Uterus (tissue), 4 donors: Measurements from ENCODE around the gene CBY1. TPM values are rescaled to one million over a fixed set of nuclear protein-coding genes. Genes with fewer than 3 reads are reported as not detected.

Source experiments
- DNase-seq, 2 donors: peaks; one replicate each; pipeline ENCODE4 v3.0.0-alpha.2; 2019 to 2020
- H3K27ac ChIP-seq, 2 donors: fragments of 200-600 bp; sonication (generic); 1 replicate in 1 of 2; 2 replicates in 1 of 2; pipeline ENCODE4 v1.5.1; 2016 to 2018
- H3K27me3 ChIP-seq, 2 donors: fragments of 200-600 bp; sonication (generic); one replicate each; pipeline ENCODE4 v1.5.1; 2018 to 2019; ENCODE audit warnings: control low read depth in 1 of 2
- H3K36me3 ChIP-seq, 2 donors: fragments of 200-600 bp; sonication (generic); one replicate each; pipeline ENCODE4 v1.5.1; 2019; ENCODE audit warnings: control low read depth in 1 of 2
- H3K4me1 ChIP-seq, 2 donors: fragments of 200-600 bp; sonication (generic); one replicate each; pipeline ENCODE4 v1.5.1; 2018 to 2019; ENCODE audit warnings: control low read depth in 1 of 2
- H3K4me3 ChIP-seq, 2 donors: fragments of 200-600 bp; sonication (generic); 1 replicate in 1 of 2; 2 replicates in 1 of 2; pipeline ENCODE4 v1.5.1; 2018 to 2019; ENCODE audit warnings: mild to moderate bottlenecking in 1 of 2
- H3K9me3 ChIP-seq, 2 donors: fragments of 200-600 bp; sonication (generic); one replicate each; pipeline ENCODE4 v1.5.1; 2019; ENCODE audit warnings: control low read depth in 1 of 2
- POLR2A ChIP-seq, 2 donors: fragments of 450-650 bp; IDR thresholded peaks; one replicate each; pipeline ENCODE4 v1.6.1; 2016; ENCODE audit warnings: antibody characterized with exemption in 2 of 2, mild to moderate bottlenecking in 1 of 2, moderate library complexity in 1 of 2
- intact Hi-C: fragments of 100-400 bp; cut with DNase I; formaldehyde crosslinking; loops from one replicate; pipeline ENCODE4 v1.15.1; 2023; ENCODE audit warnings: low total_unique reads
- total RNA-seq, 4 donors: library from RNA; depleted of rRNA in 3 of 4; stranded (reverse); fragments of >200 nt in 3 of 4; gene quantifications; one replicate each; pipeline versions ENCODE4 v1.1.0 to v1.2.4, GENCODE V29; 2014 to 2023
- TF ChIP-seq, protein P1 (sequence below), 4 experiments: fragments of 200-600 bp in 2 of 4; fragments of 450-650 bp in 2 of 4; sonication (generic) in 2 of 4; IDR thresholded peaks; one replicate each; pipeline ENCODE4 v1.5.1; 2016 to 2019; ENCODE audit warnings: antibody characterized with exemption in 4 of 4, mild to moderate bottlenecking in 2 of 4, moderate library complexity in 1 of 4
- donor health status: DM: yes; HTN: yes; CAD: no.

Gene CBY1
- total RNA-seq, 4 donors from 2014 or later: 10.5 to 42.8 (median 28.6) TPM

DNA sequence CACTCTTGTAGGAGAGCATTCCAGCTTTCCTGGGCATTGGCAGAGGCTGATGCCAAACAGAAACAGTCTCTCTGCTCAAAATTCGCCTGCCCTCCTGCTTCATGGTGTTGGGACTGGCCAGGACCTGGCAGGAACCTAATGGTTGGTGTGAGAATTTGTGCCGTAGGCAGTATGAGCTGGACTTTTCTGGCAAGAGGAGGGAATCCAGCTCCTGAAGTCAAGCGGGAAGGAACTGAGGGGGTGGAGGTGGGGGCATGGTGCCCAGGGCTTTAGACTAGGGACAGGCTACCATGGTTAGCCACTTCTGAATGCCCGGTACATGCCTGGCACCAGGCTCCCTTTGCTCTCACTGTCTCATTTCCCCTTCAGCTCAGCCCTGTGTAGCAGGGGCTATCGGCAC is 18.4 kb downstream of the CBY1 start:
- Histone ChIP-seq H3K9me3 (no peaks in the 10 kb centered on the region), H3K36me3 (no peaks in the 10 kb centered on the region), H3K4me1 (no peaks in the 10 kb centered on the region), H3K27ac (no peak overlapping the region), H3K4me3 (no peak overlapping the region), H3K27me3 (no peaks in the 10 kb centered on the region)
- TF ChIP-seq POLR2A (IDR thresholded peaks at IDR 0.05): no peak
- TF ChIP-seq, protein P1, sequence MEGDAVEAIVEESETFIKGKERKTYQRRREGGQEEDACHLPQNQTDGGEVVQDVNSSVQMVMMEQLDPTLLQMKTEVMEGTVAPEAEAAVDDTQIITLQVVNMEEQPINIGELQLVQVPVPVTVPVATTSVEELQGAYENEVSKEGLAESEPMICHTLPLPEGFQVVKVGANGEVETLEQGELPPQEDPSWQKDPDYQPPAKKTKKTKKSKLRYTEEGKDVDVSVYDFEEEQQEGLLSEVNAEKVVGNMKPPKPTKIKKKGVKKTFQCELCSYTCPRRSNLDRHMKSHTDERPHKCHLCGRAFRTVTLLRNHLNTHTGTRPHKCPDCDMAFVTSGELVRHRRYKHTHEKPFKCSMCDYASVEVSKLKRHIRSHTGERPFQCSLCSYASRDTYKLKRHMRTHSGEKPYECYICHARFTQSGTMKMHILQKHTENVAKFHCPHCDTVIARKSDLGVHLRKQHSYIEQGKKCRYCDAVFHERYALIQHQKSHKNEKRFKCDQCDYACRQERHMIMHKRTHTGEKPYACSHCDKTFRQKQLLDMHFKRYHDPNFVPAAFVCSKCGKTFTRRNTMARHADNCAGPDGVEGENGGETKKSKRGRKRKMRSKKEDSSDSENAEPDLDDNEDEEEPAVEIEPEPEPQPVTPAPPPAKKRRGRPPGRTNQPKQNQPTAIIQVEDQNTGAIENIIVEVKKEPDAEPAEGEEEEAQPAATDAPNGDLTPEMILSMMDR (IDR thresholded peaks at IDR 0.05): no peak
- intact Hi-C loops: no loop called here
- DNase-seq: no peak

DNA sequence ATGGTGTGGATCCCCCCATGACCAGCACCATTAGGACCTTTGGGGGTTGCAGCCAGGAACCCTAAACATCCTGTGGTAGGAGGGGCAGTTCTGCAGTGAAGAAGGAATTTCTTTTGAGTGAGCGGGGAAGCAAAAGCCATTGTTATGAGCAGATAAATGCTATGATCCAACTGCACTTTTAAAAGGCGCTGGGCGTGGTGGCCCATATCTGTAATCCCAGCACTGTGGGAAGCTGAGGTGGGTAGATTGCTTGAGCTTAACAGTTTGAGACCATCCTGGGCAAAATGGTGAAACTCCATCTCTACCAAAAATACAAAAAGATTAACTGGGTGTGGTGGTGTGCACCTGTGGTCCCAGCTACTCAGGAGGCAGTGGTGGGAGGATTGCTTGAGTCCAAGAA is 19.4 kb downstream of the CBY1 start:
- no peaks in the 10 kb centered on the region for H3K36me3 ChIP-seq
- TF ChIP-seq POLR2A (IDR thresholded peaks at IDR 0.05): no peak
- TF ChIP-seq, protein P1 (IDR thresholded peaks at IDR 0.05): no peak
- DNase-seq: no peak
- H3K4me1 ChIP-seq: no peaks in the 10 kb centered on the region
- H3K27me3 ChIP-seq: no peaks in the 10 kb centered on the region
- intact Hi-C loops: no loop called here
- H3K9me3 ChIP-seq: no peaks in the 10 kb centered on the region
- H3K4me3 ChIP-seq: no peak overlapping the region
- no peak overlapping the region for H3K27ac ChIP-seq

DNA sequence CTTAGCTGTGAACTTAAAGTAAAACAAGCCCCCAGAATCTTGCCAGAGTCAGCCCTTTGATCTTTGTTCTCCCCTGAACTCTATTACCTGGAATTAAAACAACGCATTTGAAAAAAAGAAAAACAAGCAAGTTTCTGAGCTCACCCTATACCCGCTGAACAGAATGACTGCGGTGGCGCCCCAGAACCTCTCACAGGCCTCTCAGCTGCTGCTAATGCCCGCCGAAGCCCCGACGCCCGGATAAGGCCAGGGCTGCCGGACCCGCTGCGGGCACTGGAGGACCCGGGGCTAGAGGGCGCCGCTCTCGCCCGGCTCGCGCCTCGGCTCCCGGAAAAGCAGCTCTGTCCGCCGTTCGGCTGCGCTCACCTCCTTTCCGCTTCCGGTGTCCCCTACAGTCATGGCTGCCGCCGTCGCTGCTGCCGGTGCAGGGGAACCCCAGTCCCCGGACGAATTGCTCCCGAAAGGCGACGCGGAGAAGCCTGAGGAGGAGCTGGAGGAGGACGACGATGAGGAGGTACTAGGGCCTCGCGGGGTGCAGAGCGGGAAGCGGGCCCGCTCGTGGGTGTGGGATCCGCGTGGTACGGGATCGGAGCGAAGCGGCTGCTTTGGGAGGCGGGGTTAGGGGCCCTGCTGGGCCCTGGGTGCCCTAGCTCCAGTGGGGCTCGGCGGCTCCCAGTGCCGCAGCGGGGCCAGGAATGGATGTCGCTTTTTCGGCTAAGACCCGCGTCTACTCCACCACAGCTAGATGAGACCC is 25.3 kb downstream of the CBY1 start, which contains the start of gene TOMM22:
Gene TOMM22, plus strand, starts transcription at position 376 of the 754 bp plus-strand sequence. Its CDS starts 22 bp downstream, at position 398.
- peak; percentile 35 to 49 for TF ChIP-seq POLR2A (IDR thresholded peaks at IDR 0.05)
- TF ChIP-seq, protein P1 (IDR thresholded peaks at IDR 0.05): peak; percentile 63 to 92 (median 86)
- Histone ChIP-seq H3K36me3 (no peaks in the 10 kb centered on the region), H3K9me3 (no peaks in the 10 kb centered on the region), H3K4me3 (peak within 1 kb of the TSS; percentile 80 to 95), H3K4me1 (no peaks in the 10 kb centered on the region), H3K27ac (peak within 1 kb of the TSS; percentile 66 to 68), H3K27me3 (no peaks in the 10 kb centered on the region)
- intact Hi-C loops: no loop called here
- peak; percentile 78 to 87 for DNase-seq

DNA sequence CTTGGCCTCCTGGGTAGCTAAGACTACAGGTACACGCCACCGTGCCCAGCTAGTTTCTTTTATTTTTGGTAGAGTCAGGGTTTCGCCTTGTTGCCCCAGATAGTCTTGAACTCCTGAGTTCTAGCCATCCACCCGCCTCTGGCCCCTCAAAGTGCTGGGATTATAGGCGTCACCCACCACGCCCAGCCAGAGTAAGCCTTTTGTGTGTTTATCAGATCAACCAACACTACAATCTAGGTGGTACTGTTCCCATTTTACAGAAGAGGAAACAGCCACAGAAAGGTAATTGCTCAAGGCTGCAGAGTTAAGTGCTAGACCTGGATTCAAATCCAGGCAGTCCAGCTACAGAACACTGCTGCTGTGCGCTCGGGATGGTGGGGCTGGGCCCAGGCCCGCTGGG is 28.5 kb downstream of the CBY1 start:
- no peak overlapping the region for H3K27ac ChIP-seq
- H3K36me3 ChIP-seq: no peaks in the 10 kb centered on the region
- intact Hi-C loops: no loop called here
- TF ChIP-seq, protein P1 (IDR thresholded peaks at IDR 0.05): no peak
- TF ChIP-seq POLR2A (IDR thresholded peaks at IDR 0.05): no peak
- H3K9me3 ChIP-seq: no peaks in the 10 kb centered on the region
- no peak for DNase-seq
- H3K4me3 ChIP-seq: no peak overlapping the region
- no peaks in the 10 kb centered on the region for H3K27me3 ChIP-seq
- H3K4me1 ChIP-seq: no peaks in the 10 kb centered on the region

DNA sequence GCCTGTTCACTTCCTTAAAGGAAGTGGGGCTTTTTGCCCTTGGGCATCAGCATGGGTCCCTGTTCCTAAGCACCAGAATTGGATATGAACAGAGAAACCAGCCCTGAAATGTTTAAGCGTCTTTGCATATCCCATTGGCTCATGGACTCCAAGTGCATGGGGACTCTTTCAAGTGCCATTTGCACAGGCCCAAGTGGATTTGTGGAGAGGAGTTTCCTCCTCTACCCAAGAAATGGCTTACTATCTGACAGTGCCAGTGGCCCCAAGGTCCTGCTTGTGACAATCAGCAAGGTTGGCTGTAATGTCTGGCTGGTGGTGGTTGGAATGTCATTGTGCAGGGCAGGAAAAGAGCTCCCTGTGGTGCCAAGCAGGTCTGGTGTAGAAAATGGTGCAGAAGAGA is 29.3 kb downstream of the CBY1 start:
- no peaks in the 10 kb centered on the region for H3K36me3 ChIP-seq
- H3K27me3 ChIP-seq: no peaks in the 10 kb centered on the region
- no peaks in the 10 kb centered on the region for H3K9me3 ChIP-seq
- no peak for DNase-seq
- no peak overlapping the region for H3K4me3 ChIP-seq
- no peak for TF ChIP-seq POLR2A (IDR thresholded peaks at IDR 0.05)
- TF ChIP-seq, protein P1 (IDR thresholded peaks at IDR 0.05): no peak
- H3K27ac ChIP-seq: no peak overlapping the region
- H3K4me1 ChIP-seq: no peaks in the 10 kb centered on the region
- intact Hi-C loops: no loop called here
